ENCODE data around the gene PITPNM1.
A peak's percentile ranks its signal among the peaks of the same experiment; 100 is the strongest.
"Not testable (repeated sequence)": the region's sequence is repeated elsewhere in the genome, so short reads cannot be mapped to it uniquely, and the experiment has no call there.

The PITPNM1 gene

GRCh38 chr11:67504950-67505581 lies at the start of gene PITPNM1:
Gene PITPNM1 (minus strand): TSS chr11:67505363. CDS start chr11:67504180, 1,183 bp downstream.
- no peak for DNase-seq

GRCh38 chr11:67551697-67552096 lies 46.5 kb upstream of the PITPNM1 start:
- DNase-seq = not testable (repeated sequence)

- DNase-seq = no peak
Measured at GRCh38 chr11:67551127-67551526, 46.0 kb upstream of the PITPNM1 start.

- DNase-seq = peak; percentile 24
Measured at GRCh38 chr11:67548555-67549110, 43.5 kb upstream of the PITPNM1 start.

GRCh38 chr11:67548112-67548511 lies 42.9 kb upstream of the PITPNM1 start:
- not testable (repeated sequence) for DNase-seq

GRCh38 chr11:67545280-67545679 lies 40.1 kb upstream of the PITPNM1 start:
- DNase-seq = no peak

- DNase-seq = no peak
Measured at GRCh38 chr11:67544616-67545242, 39.6 kb upstream of the PITPNM1 start.

- no peak for DNase-seq
Measured at GRCh38 chr11:67543585-67543984, 38.4 kb upstream of the PITPNM1 start.

GRCh38 chr11:67542971-67543370 lies 37.8 kb upstream of the PITPNM1 start:
- no peak for DNase-seq

- no peak for DNase-seq
Measured at GRCh38 chr11:67542169-67542568, 37.0 kb upstream of the PITPNM1 start.

GRCh38 chr11:67541198-67541597 lies 36.0 kb upstream of the PITPNM1 start:
- DNase-seq = no peak

- DNase-seq = no peak
Measured at GRCh38 chr11:67539550-67539949, 34.4 kb upstream of the PITPNM1 start.

- DNase-seq = no peak
Measured at GRCh38 chr11:67538823-67539505, 33.8 kb upstream of the PITPNM1 start.

GRCh38 chr11:67538306-67538705 lies 33.1 kb upstream of the PITPNM1 start:
- no peak for DNase-seq

- DNase-seq = no peak
Measured at GRCh38 chr11:67535561-67535960, 30.4 kb upstream of the PITPNM1 start.

GRCh38 chr11:67534070-67534679 lies 29.0 kb upstream of the PITPNM1 start:
- no peak for DNase-seq

GRCh38 chr11:67532889-67533288 lies 27.7 kb upstream of the PITPNM1 start:
- DNase-seq = no peak

- DNase-seq = no peak
Measured at GRCh38 chr11:67530282-67530592, 25.1 kb upstream of the PITPNM1 start.

GRCh38 chr11:67528376-67528775 lies 23.2 kb upstream of the PITPNM1 start:
- no peak for DNase-seq

GRCh38 chr11:67525275-67525976 lies 20.3 kb upstream of the PITPNM1 start:
- DNase-seq = no peak

- DNase-seq = no peak
Measured at GRCh38 chr11:67524480-67524808, 19.3 kb upstream of the PITPNM1 start.

GRCh38 chr11:67523556-67524479 lies 18.7 kb upstream of the PITPNM1 start:
- DNase-seq = no peak
